Tibial artery (tissue), 4 donors: Measurements from ENCODE around the gene ZNF750.

ENCODE experiments used
- DNase-seq, 2 donors: peaks; one replicate each; pipeline ENCODE4 v3.0.0-alpha.2; 2019
- H3K27ac ChIP-seq, 2 donors: fragments of 200-600 bp; sonication (generic) in 1 of 2; 1 replicate in 1 of 2; 2 replicates in 1 of 2; pipeline ENCODE4 v1.5.1; 2018 to 2019; ENCODE audit warnings: mild to moderate bottlenecking in 1 of 2
- H3K27me3 ChIP-seq, 2 donors: fragments of 200-600 bp; sonication (generic) in 1 of 2; one replicate each; pipeline versions ENCODE4 v1.5.1 to v1.6.0; 2016 to 2019
- H3K36me3 ChIP-seq, 3 donors: fragments of 200-600 bp; sonication (generic) in 2 of 3; one replicate each; pipeline ENCODE4 v1.5.1; 2016 to 2019; ENCODE audit warnings: mild to moderate bottlenecking in 2 of 3
- H3K4me1 ChIP-seq, 4 donors: fragments of 200-600 bp; sonication (generic) in 2 of 4; 1 replicate in 3 of 4; 2 replicates in 1 of 4; pipeline ENCODE4 v1.5.1; 2016 to 2019
- H3K4me3 ChIP-seq, 2 donors: fragments of 200-600 bp; sonication (generic) in 1 of 2; 1 replicate in 1 of 2; 2 replicates in 1 of 2; pipeline ENCODE4 v1.5.1; 2018 to 2019; ENCODE audit warnings: mild to moderate bottlenecking in 2 of 2
- H3K9me3 ChIP-seq, 3 donors: fragments of 200-600 bp; sonication (generic) in 1 of 3; one replicate each; pipeline ENCODE4 v1.5.1; 2016 to 2019
- intact Hi-C: fragments of 100-400 bp; cut with DNase I; formaldehyde crosslinking; loops from one replicate; pipeline ENCODE4 v1.15.0; 2023; ENCODE audit warnings: low total_unique reads
- TF ChIP-seq, protein P1 (sequence below), 2 experiments: fragments of 200-600 bp in 1 of 2; fragments of 450-650 bp in 1 of 2; IDR thresholded peaks; one replicate each; pipeline ENCODE4 v1.5.1; 2017 to 2019; ENCODE audit warnings: antibody characterized with exemption in 2 of 2, mild to moderate bottlenecking in 1 of 2, moderate library complexity in 1 of 2

The ZNF750 gene

DNA sequence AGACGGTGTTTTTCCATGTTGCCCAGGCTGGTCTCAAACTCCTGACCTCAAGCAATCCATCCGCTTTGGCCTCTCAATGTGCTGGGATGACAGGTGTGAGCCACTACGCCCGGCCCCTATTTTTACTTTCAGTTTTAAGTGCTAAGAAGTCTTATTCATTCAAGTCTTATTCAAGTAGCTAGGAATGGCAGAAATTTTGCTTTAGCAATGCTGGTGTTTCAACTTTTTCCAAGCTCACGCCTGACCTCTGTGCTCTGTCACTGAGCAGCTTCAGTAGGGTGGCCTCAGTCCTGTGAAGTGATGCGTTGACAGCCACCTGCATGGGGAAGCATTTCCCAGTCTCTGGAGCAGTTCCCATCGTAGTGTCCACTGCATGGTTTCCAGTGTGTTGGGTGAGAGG lies 12.9 kb downstream of the ZNF750 start:
- no peak for DNase-seq
- Histone ChIP-seq H3K4me3 (no peak overlapping the region), H3K36me3 (peaks cover 5 to 49% (median 6%) of the 10 kb centered on the region in 3 donors), H3K27me3 (no peaks in the 10 kb centered on the region), H3K27ac (no peak overlapping the region), H3K4me1 (no peaks in the 10 kb centered on the region), H3K9me3 (no peaks in the 10 kb centered on the region)
- intact Hi-C loops, result no loop called here
- TF ChIP-seq, protein P1, sequence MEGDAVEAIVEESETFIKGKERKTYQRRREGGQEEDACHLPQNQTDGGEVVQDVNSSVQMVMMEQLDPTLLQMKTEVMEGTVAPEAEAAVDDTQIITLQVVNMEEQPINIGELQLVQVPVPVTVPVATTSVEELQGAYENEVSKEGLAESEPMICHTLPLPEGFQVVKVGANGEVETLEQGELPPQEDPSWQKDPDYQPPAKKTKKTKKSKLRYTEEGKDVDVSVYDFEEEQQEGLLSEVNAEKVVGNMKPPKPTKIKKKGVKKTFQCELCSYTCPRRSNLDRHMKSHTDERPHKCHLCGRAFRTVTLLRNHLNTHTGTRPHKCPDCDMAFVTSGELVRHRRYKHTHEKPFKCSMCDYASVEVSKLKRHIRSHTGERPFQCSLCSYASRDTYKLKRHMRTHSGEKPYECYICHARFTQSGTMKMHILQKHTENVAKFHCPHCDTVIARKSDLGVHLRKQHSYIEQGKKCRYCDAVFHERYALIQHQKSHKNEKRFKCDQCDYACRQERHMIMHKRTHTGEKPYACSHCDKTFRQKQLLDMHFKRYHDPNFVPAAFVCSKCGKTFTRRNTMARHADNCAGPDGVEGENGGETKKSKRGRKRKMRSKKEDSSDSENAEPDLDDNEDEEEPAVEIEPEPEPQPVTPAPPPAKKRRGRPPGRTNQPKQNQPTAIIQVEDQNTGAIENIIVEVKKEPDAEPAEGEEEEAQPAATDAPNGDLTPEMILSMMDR (IDR thresholded peaks at IDR 0.05), result no peak

DNA sequence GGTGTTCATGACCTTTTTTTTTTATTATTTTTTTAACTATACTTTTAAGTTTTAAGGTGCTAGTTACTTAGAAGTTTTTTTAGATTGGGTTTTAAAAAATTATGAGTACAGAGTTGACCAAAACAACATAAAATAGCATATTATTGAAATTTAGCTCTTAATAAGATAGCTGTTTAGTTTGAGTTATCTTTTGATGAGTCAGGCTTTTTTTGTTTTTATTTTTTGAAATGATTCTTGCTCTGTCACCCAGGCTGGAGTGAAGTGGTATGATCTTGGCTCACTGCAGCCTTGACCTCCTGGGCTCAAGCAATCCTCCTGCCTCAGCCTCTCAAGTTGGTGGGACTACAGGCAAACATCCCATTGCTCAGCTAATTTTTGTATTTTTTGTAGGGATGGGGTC lies 13.6 kb downstream of the ZNF750 start:
- H3K4me3 ChIP-seq, result no peak overlapping the region
- TF ChIP-seq, protein P1 (IDR thresholded peaks at IDR 0.05), result no peak
- no peak for DNase-seq
- H3K9me3 ChIP-seq, result no peaks in the 10 kb centered on the region
- no peaks in the 10 kb centered on the region for H3K27me3 ChIP-seq
- H3K36me3 ChIP-seq, result peaks cover 5 to 48% (median 6%) of the 10 kb centered on the region in 3 donors
- no peak overlapping the region for H3K27ac ChIP-seq
- H3K4me1 ChIP-seq, result no peaks in the 10 kb centered on the region
- intact Hi-C loops, result no loop called here

DNA sequence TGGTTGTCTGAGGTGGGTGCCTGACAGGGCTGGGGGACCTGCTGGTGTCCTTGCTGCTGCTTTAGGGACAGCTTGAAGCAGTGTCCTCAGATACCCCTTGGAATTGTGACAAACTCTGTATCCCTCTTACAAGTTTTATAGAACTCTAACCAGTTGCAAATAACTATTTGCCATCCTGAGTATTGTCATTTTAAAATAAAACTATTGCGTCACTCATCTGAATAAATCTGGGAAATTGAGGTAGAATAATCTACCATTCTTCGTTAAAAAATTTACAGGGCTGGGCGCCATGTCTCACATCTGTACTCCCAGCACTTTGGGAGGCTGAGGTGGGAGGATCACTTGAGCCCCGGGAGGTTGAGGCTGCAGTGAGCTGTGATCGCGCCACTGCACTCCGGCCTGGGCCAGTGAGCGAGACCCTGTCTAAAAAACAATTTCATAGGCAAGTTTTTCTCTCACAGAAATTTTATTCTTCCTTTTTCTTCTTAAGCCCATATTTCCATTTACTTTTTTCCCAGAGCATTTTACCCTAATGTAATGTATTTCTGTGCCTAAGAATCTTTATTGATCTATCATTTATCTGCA lies 14.2 kb downstream of the ZNF750 start:
- Histone ChIP-seq H3K4me3 (no peak overlapping the region), H3K27me3 (no peaks in the 10 kb centered on the region), H3K4me1 (no peaks in the 10 kb centered on the region), H3K9me3 (peaks cover 0 to 3% (median 0%) of the 10 kb centered on the region in 3 donors), H3K36me3 (peaks cover 5 to 42% (median 6%) of the 10 kb centered on the region in 3 donors), H3K27ac (no peak overlapping the region)
- intact Hi-C loops, result no loop called here
- TF ChIP-seq, protein P1 (IDR thresholded peaks at IDR 0.05), result no peak
- no peak for DNase-seq

DNA sequence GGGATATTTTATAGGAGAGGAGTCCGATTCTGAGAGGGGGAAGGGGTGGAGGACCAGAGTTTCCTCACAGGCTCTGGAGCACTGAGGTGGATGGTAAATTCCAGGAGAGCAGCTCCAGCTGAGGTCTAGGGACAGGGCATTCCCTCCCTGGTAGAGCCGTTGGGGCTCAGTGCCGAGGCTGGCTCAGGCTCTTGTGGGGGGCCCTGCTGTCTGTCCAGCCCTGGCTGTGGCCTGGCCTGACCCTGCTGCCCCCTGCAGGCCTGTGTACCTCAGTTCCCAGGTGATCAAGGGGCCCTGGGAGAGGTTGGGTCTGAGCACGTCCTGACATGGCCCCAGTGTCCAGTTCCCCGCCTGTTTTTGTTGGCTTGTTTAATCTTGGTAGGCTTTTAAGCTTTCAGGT lies 16.8 kb downstream of the ZNF750 start:
- Histone ChIP-seq H3K27ac (no peak overlapping the region), H3K9me3 (peaks cover 0 to 11% (median 9%) of the 10 kb centered on the region in 3 donors), H3K4me1 (no peaks in the 10 kb centered on the region), H3K36me3 (peaks cover 27 to 39% (median 28%) of the 10 kb centered on the region in 3 donors), H3K4me3 (no peak overlapping the region), H3K27me3 (no peaks in the 10 kb centered on the region)
- TF ChIP-seq, protein P1 (IDR thresholded peaks at IDR 0.05), result no peak
- intact Hi-C loops, result no loop called here
- no peak for DNase-seq

DNA sequence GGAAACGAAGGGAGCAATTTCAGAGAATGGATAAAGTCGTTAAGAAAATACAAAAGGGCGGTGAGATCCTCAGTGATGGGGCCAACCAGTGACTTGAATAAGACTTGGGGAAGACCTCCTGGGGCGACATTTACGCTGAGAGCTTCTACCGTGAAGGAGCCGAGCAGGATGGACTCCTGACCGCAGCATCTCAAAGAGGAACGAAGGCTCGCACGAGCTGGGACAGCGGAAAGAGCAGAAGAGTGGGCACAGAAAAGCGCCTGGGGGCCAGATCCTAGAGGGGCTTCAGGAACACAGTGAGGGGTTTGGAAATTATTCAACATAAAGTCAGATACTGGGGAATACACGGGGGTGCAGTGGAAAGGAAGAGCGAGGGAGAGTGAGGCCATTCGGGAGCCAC lies 17.5 kb downstream of the ZNF750 start:
- TF ChIP-seq, protein P1 (IDR thresholded peaks at IDR 0.05), result no peak
- Histone ChIP-seq H3K4me3 (no peak overlapping the region), H3K36me3 (peaks cover 27 to 39% (median 32%) of the 10 kb centered on the region in 3 donors), H3K4me1 (no peaks in the 10 kb centered on the region), H3K27ac (no peak overlapping the region), H3K9me3 (peaks cover 0 to 11% (median 9%) of the 10 kb centered on the region in 3 donors), H3K27me3 (no peaks in the 10 kb centered on the region)
- intact Hi-C loops, result no loop called here
- DNase-seq, result no peak
